ENCODE results near the gene WDR27.

Gene WDR27

DNA sequence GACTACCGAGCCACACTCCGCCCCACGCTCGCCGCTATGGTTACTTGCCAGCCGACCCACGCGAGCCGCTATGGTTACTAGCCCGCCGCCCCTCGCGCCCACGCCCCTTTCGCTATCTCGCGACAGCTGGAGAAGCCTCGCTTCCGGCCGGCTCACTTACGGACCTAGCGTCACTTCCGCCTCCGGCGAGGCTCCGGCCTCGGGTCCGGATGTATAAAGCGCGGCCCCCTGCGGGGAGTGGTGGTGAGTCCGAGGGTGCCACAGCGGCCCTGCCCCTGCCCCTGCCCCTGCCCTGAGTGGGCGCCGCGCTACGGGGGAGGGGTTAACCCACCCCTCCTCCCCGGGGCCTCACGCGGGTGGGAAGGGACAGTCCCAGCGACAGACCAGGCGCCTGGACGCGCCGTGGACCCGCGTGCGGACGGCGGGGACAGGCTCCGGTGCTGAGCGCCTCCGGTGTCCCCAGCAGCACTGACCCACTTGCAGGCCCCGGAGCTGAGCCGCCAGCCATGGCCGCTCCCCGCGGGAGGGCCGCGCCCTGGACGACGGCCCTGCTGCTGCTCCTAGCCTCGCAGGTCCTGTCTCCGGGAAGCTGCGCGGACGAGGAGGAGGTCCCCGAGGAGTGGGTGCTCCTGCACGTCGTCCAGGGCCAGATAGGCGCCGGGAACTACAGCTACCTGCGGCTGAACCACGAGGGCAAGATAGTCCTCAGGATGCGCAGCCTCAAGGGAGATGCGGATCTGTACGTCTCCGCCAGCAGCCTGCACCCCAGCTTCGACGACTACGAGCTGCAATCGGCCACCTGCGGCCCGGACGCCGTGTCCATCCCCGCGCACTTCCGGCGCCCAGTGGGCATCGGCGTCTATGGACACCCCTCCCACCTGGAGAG is at the start of gene WDR27, which contains the start of gene C6orf120:
Gene WDR27 (minus strand): TSS at position 76 of the 886 bp plus-strand sequence. CDS start 13,024 bp downstream, outside the sequence.
Gene C6orf120 (plus strand): TSS at position 173 of the 886 bp plus-strand sequence. CDS start 334 bp downstream, at position 507.
- Histone ChIP-seq H3K4me3 (ENCODE audit: low read depth in 1 of 5, low read length in 5 of 5) (peak within 1 kb of the TSS; percentile 70 to 99 (median 93)), H3K27me3 (ENCODE audit: control insufficient read depth in 5 of 5, insufficient read depth in 4 of 5, low read length in 5 of 5) (no peaks in the 10 kb centered on the region), H3K36me3 (ENCODE audit: control insufficient read depth in 5 of 5, insufficient read depth in 5 of 5, low read length in 5 of 5) (peaks cover 3 to 13% (median 8%) of the 10 kb centered on the region in 5 donors), H3K9ac (ENCODE audit: low read length in 5 of 5) (peak within 1 kb of the TSS; percentile 89 to 98 (median 94)), H3K4me1 (ENCODE audit: control insufficient read depth in 5 of 5, insufficient read depth in 5 of 5, low read length in 5 of 5) (peaks cover 6 to 46% (median 43%) of the 10 kb centered on the region in 5 donors), H3K9me3 (ENCODE audit: control insufficient read depth in 5 of 5, low read length in 5 of 5) (no peaks in the 10 kb centered on the region), H3K27ac (ENCODE audit: low read depth, low read length) (peak within 1 kb of the TSS; percentile 92)

DNA sequence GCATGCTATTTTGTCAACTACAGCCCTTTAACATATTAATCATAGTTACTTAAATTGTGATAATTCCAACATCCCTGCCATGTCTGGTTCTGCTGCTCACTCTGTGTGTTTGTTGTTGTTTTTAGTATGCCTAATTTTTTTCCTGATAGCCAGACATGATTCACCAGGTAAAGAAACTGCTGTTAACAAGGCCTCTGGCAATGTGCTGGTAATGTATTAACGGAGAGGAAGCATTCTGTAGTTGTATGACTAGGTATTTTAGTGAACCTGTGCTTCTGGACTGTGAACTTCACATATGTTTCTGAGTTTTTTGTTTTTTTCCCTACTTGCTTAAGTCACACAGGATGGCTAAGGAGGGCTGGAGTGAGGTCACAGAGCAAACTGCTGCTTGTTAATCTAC is 44.7 kb upstream of the WDR27 start:
- no peaks in the 10 kb centered on the region for H3K36me3 ChIP-seq (ENCODE audit: control insufficient read depth in 5 of 5, insufficient read depth in 5 of 5, low read length in 5 of 5)

DNA sequence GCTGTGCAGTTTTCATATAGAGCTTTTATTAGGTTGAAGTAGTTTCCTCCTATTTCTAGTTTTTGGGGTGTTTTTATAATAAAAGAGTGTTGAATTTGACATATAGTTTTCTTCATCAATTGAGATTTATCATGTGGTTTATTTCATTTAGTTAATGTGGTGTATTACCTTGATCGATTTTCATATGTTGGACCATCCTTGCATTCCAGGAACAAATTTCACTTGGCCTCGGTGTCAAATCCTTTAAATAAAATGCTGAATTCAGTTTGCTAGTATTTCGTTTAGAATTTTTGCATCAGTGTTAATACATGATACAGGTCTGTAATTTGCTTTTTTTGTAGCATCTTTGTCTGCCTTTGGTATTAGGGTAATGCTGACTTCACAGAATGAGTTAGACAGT is 43.6 kb upstream of the WDR27 start:
- Histone ChIP-seq H3K36me3 (ENCODE audit: control insufficient read depth in 5 of 5, insufficient read depth in 5 of 5, low read length in 5 of 5) (no peaks in the 10 kb centered on the region), H3K27ac (ENCODE audit: low read depth, low read length) (no peak overlapping the region), H3K4me1 (ENCODE audit: control insufficient read depth in 5 of 5, insufficient read depth in 5 of 5, low read length in 5 of 5) (peaks cover 0 to 5% (median 5%) of the 10 kb centered on the region in 5 donors), H3K9ac (ENCODE audit: low read length in 5 of 5) (no peak overlapping the region), H3K27me3 (ENCODE audit: control insufficient read depth in 5 of 5, insufficient read depth in 4 of 5, low read length in 5 of 5) (no peaks in the 10 kb centered on the region), H3K9me3 (ENCODE audit: control insufficient read depth in 5 of 5, low read length in 5 of 5) (no peaks in the 10 kb centered on the region), H3K4me3 (ENCODE audit: low read depth in 1 of 5, low read length in 5 of 5) (no peak overlapping the region)

More for the DNA sequence above, 44.7 kb upstream of the WDR27 start:
- no peak overlapping the region for H3K4me3 ChIP-seq (ENCODE audit: low read depth in 1 of 5, low read length in 5 of 5)
- no peak overlapping the region for H3K9ac ChIP-seq (ENCODE audit: low read length in 5 of 5)
- H3K4me1 ChIP-seq (ENCODE audit: control insufficient read depth in 5 of 5, insufficient read depth in 5 of 5, low read length in 5 of 5): peaks cover 0 to 14% (median 12%) of the 10 kb centered on the region in 5 donors
- no peaks in the 10 kb centered on the region for H3K27me3 ChIP-seq (ENCODE audit: control insufficient read depth in 5 of 5, insufficient read depth in 4 of 5, low read length in 5 of 5)
- no peak overlapping the region for H3K27ac ChIP-seq (ENCODE audit: low read depth, low read length)
- H3K9me3 ChIP-seq (ENCODE audit: control insufficient read depth in 5 of 5, low read length in 5 of 5): no peaks in the 10 kb centered on the region

DNA sequence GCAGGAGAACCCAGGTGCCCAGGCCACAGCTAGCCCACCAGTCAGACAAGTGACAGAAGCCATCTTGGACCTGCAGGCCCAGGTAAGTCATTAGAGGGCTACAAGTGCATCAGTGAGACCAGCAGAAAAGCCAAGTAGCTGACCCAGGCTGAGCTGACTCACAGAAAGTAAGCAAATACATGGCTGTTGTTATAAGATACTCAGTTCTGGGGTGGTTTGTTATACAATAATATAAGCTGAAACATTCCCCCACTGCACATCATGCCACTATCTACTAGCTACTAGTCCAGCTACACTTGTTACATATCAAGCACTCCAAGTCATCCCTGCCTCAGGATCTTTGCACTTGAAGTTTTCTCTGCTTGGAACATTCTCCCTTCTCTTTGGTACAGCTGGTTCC is 39.5 kb upstream of the WDR27 start:
- Histone ChIP-seq H3K4me1 (ENCODE audit: control insufficient read depth in 5 of 5, insufficient read depth in 5 of 5, low read length in 5 of 5) (peaks cover 2 to 12% (median 9%) of the 10 kb centered on the region in 5 donors), H3K9ac (ENCODE audit: low read length in 5 of 5) (no peak overlapping the region), H3K27ac (ENCODE audit: low read depth, low read length) (no peak overlapping the region)

DNA sequence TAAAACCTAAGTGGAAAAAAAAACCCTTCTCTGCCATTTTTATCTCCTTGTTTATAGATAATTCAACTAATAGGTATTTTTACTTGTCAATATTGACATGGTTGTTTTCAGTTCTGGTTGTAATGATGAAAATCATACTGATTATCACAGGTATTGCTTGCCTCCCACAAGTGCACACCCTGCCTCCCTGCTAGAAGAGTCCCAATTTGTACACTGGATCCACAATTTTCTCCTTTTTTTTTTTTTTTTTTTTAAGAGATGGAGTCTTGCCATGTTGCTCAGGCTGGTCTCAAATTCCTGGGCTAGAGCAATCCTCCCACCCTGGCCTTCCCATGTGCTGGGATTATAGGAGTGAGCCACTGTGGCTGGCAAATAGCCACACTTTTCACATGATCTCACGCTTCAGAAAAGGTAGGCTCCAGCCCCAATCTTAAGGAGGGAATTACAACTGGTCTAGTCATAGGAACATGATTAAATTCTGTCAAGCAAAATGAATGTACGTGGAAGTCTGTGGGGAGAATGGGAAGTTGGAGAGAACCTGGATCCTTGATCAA is 37.2 kb upstream of the WDR27 start:
- H3K27ac ChIP-seq (ENCODE audit: low read depth, low read length): no peak overlapping the region
- H3K9ac ChIP-seq (ENCODE audit: low read length in 5 of 5): no peak overlapping the region
- H3K9me3 ChIP-seq (ENCODE audit: control insufficient read depth in 5 of 5, low read length in 5 of 5): no peaks in the 10 kb centered on the region

More for the DNA sequence above, 39.5 kb upstream of the WDR27 start:
- H3K36me3 ChIP-seq (ENCODE audit: control insufficient read depth in 5 of 5, insufficient read depth in 5 of 5, low read length in 5 of 5): no peaks in the 10 kb centered on the region
- H3K4me3 ChIP-seq (ENCODE audit: low read depth in 1 of 5, low read length in 5 of 5): no peak overlapping the region
- no peaks in the 10 kb centered on the region for H3K27me3 ChIP-seq (ENCODE audit: control insufficient read depth in 5 of 5, insufficient read depth in 4 of 5, low read length in 5 of 5)
- H3K9me3 ChIP-seq (ENCODE audit: control insufficient read depth in 5 of 5, low read length in 5 of 5): no peaks in the 10 kb centered on the region

DNA sequence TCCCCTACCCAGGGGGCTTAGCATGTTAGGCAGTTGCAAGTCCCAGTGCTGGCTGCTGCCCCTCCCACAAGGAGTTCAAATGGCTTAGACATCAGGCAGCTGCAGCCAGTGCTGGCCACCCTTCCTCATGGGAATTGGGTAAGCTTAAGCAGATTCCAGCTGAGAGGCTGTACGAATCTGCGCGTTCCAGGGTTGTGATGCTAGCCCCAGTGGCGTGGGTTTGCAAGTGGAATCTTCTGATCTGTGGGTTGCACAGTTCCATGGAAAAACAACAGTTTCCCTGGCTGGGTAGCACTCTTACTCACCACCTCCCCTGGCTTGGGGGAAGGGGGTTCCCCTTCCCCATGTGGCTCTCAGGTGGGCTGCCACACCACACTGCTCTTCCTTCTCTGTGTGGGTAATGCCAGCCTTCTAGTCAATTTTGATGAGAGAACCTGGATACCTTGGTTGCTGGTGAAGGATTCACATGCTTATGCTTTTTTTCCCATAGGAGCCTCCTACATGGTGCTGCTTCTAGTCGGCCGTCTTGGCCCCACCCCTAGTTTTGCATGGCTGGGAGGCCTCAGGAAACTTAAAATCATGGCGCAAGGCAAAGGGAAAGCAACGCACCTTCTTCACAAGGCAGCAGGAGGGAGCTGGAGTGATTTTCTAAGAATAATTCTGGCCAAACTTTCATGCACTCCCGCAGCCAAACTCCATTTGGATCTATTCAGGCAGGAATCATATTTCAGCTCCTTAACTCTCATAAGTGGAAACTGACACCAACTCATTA is 36.6 kb upstream of the WDR27 start:
- no peaks in the 10 kb centered on the region for H3K27me3 ChIP-seq (ENCODE audit: control insufficient read depth in 5 of 5, insufficient read depth in 4 of 5, low read length in 5 of 5)
- no peak overlapping the region for H3K9ac ChIP-seq (ENCODE audit: low read length in 5 of 5)
- no peaks in the 10 kb centered on the region for H3K9me3 ChIP-seq (ENCODE audit: control insufficient read depth in 5 of 5, low read length in 5 of 5)
- peak overlapping the region in 2 of 5 donors; percentile 7 to 29 for H3K4me3 ChIP-seq (ENCODE audit: low read depth in 1 of 5, low read length in 5 of 5)
- no peak overlapping the region for H3K27ac ChIP-seq (ENCODE audit: low read depth, low read length)
- peaks cover 2 to 12% (median 9%) of the 10 kb centered on the region in 5 donors for H3K4me1 ChIP-seq (ENCODE audit: control insufficient read depth in 5 of 5, insufficient read depth in 5 of 5, low read length in 5 of 5)
- no peaks in the 10 kb centered on the region for H3K36me3 ChIP-seq (ENCODE audit: control insufficient read depth in 5 of 5, insufficient read depth in 5 of 5, low read length in 5 of 5)

More for the DNA sequence above, 37.2 kb upstream of the WDR27 start:
- Histone ChIP-seq H3K27me3 (ENCODE audit: control insufficient read depth in 5 of 5, insufficient read depth in 4 of 5, low read length in 5 of 5) (no peaks in the 10 kb centered on the region), H3K4me1 (ENCODE audit: control insufficient read depth in 5 of 5, insufficient read depth in 5 of 5, low read length in 5 of 5) (peaks cover 2 to 12% (median 9%) of the 10 kb centered on the region in 5 donors), H3K4me3 (ENCODE audit: low read depth in 1 of 5, low read length in 5 of 5) (no peak overlapping the region), H3K36me3 (ENCODE audit: control insufficient read depth in 5 of 5, insufficient read depth in 5 of 5, low read length in 5 of 5) (no peaks in the 10 kb centered on the region)

DNA sequence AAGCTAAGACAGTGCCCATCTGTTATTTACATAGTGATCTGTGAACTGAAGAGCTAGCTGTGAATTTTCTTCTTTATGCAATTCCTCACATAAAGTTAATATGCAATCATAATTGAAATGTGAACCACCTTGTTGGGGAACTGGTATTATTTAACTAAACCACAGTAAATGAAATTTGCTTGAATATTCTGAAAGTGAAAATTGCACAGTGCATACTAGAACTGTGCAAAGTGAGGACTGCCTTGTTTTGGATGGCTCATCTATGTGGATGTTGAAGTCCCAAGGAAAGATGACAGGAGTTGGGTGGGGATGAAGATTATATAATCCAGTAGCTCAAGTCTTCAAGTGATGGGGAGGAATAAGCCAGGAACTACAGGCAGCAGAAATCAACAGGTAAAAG is 28.1 kb upstream of the WDR27 start:
- H3K4me3 ChIP-seq (ENCODE audit: low read depth in 1 of 5, low read length in 5 of 5): no peak overlapping the region
- no peaks in the 10 kb centered on the region for H3K27me3 ChIP-seq (ENCODE audit: control insufficient read depth in 5 of 5, insufficient read depth in 4 of 5, low read length in 5 of 5)
- H3K27ac ChIP-seq (ENCODE audit: low read depth, low read length): no peak overlapping the region
- H3K9me3 ChIP-seq (ENCODE audit: control insufficient read depth in 5 of 5, low read length in 5 of 5): no peaks in the 10 kb centered on the region
- no peaks in the 10 kb centered on the region for H3K36me3 ChIP-seq (ENCODE audit: control insufficient read depth in 5 of 5, insufficient read depth in 5 of 5, low read length in 5 of 5)
- no peak overlapping the region for H3K9ac ChIP-seq (ENCODE audit: low read length in 5 of 5)
- H3K4me1 ChIP-seq (ENCODE audit: control insufficient read depth in 5 of 5, insufficient read depth in 5 of 5, low read length in 5 of 5): peaks cover 0 to 6% (median 5%) of the 10 kb centered on the region in 5 donors

DNA sequence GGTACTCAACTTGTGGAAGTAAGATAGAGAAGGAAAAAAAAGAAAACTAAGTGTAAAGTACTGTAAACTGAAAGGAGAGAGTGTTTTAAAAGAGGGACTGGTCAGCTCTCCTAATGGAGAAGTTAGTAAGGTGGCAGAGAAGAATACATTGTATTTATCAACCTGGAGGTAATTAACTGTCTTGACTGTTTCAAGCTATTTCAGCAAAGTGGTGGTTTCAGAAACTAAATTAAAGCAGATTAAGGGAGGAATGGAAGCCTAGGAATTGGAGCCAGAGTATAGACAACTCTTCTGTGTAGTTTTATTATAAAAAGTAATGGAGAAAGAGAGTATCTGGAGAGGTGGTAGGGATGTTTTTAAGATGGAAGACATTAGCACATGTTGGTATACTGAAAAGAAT is 25.1 kb upstream of the WDR27 start:
- Histone ChIP-seq H3K27ac (ENCODE audit: low read depth, low read length) (no peak overlapping the region), H3K9ac (ENCODE audit: low read length in 5 of 5) (no peak overlapping the region), H3K4me1 (ENCODE audit: control insufficient read depth in 5 of 5, insufficient read depth in 5 of 5, low read length in 5 of 5) (peaks cover 2 to 23% (median 20%) of the 10 kb centered on the region in 5 donors), H3K27me3 (ENCODE audit: control insufficient read depth in 5 of 5, insufficient read depth in 4 of 5, low read length in 5 of 5) (no peaks in the 10 kb centered on the region), H3K4me3 (ENCODE audit: low read depth in 1 of 5, low read length in 5 of 5) (no peak overlapping the region), H3K9me3 (ENCODE audit: control insufficient read depth in 5 of 5, low read length in 5 of 5) (no peaks in the 10 kb centered on the region), H3K36me3 (ENCODE audit: control insufficient read depth in 5 of 5, insufficient read depth in 5 of 5, low read length in 5 of 5) (no peaks in the 10 kb centered on the region)

DNA sequence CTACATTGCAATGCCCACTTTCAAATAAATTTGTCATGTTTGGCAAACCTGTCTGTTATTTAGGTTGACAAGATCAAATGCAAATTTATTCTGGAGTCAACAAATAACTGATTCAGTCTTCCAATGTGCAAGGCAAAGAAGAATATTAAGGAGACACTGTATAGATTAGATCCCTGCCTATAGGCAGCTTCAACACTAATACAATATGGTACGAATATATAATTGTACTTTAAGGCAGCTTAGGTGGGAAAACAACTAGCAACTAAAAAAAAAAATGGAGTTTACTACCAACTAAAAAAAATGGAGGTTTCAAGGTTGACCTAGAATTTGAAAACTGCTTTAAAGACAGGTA is 24.2 kb upstream of the WDR27 start:
- H3K27ac ChIP-seq (ENCODE audit: low read depth, low read length): peak overlapping the region; percentile 87
- H3K27me3 ChIP-seq (ENCODE audit: control insufficient read depth in 5 of 5, insufficient read depth in 4 of 5, low read length in 5 of 5): no peaks in the 10 kb centered on the region
- H3K9ac ChIP-seq (ENCODE audit: low read length in 5 of 5): no peak overlapping the region
- no peaks in the 10 kb centered on the region for H3K36me3 ChIP-seq (ENCODE audit: control insufficient read depth in 5 of 5, insufficient read depth in 5 of 5, low read length in 5 of 5)
- peaks cover 2 to 26% (median 23%) of the 10 kb centered on the region in 5 donors for H3K4me1 ChIP-seq (ENCODE audit: control insufficient read depth in 5 of 5, insufficient read depth in 5 of 5, low read length in 5 of 5)
- no peak overlapping the region for H3K4me3 ChIP-seq (ENCODE audit: low read depth in 1 of 5, low read length in 5 of 5)
- H3K9me3 ChIP-seq (ENCODE audit: control insufficient read depth in 5 of 5, low read length in 5 of 5): no peaks in the 10 kb centered on the region

Measured in subcutaneous abdominal adipose tissue (tissue), 5 donors.